ENCODE results near the gene NFKBIE. TPM values are rescaled to one million over a fixed set of nuclear protein-coding genes. Genes with fewer than 3 reads are reported as not detected.

Gene NFKBIE
- total and polyA plus RNA-seq, 9 of the 15 experiments (the other 6 are each of a cell fraction or from before 2014, with no cell fraction given): 2.1 to 16.4 (median 11.7) TPM

DNA sequence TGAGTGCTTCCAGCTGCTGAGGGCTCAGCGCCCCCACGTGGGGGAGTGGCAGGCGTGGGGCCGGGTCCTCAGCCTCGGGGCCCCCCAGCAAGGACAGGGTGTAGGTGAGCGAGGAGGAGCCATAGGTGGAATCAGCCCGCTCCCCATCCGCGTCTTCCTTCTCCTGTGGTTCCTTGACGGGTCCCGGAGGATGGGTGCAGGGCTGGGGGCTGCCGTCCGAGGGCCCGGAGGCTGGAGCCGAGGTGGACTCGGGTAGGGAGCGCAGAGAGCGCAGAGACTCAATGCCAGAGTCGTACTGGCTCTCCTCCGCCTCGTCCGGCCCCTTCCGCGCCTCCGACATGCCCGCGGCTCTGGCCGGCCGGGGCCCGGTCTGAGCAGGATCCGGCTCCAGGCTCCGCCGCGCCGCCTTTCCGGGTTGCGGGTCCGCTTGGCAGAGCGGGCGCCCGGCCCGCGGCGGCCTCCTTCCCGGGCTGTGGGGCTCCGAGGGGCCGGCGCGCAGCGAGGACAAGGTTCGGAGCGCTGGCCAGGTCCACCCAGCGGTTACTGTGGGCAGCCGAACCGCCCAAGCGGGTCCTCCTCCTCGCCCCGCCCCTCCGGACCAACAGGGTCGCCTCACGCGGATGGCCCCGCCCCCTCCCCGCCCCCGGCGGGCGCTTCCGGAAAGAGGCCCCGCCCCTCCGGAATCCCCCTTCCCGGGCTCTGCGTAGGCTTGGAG is at the start of gene NFKBIE (continued):
- 0 out of 4 replicates have a peak, but pooled peaks of 1 of the 2 experiments have one; percentile 42 for TF ChIP-seq TEAD1 (CRISPR knock-in tag; IDR thresholded peaks at IDR 0.05)
- TF ChIP-seq RB1 (IDR thresholded peaks at IDR 0.05; ENCODE audit: low read depth): peak; percentile 82
- peak; percentile 84 for TF ChIP-seq TFAP4 (CRISPR knock-in tag; IDR thresholded peaks at IDR 0.05; ENCODE audit: borderline replicate concordance)
- TF ChIP-seq, protein P1, sequence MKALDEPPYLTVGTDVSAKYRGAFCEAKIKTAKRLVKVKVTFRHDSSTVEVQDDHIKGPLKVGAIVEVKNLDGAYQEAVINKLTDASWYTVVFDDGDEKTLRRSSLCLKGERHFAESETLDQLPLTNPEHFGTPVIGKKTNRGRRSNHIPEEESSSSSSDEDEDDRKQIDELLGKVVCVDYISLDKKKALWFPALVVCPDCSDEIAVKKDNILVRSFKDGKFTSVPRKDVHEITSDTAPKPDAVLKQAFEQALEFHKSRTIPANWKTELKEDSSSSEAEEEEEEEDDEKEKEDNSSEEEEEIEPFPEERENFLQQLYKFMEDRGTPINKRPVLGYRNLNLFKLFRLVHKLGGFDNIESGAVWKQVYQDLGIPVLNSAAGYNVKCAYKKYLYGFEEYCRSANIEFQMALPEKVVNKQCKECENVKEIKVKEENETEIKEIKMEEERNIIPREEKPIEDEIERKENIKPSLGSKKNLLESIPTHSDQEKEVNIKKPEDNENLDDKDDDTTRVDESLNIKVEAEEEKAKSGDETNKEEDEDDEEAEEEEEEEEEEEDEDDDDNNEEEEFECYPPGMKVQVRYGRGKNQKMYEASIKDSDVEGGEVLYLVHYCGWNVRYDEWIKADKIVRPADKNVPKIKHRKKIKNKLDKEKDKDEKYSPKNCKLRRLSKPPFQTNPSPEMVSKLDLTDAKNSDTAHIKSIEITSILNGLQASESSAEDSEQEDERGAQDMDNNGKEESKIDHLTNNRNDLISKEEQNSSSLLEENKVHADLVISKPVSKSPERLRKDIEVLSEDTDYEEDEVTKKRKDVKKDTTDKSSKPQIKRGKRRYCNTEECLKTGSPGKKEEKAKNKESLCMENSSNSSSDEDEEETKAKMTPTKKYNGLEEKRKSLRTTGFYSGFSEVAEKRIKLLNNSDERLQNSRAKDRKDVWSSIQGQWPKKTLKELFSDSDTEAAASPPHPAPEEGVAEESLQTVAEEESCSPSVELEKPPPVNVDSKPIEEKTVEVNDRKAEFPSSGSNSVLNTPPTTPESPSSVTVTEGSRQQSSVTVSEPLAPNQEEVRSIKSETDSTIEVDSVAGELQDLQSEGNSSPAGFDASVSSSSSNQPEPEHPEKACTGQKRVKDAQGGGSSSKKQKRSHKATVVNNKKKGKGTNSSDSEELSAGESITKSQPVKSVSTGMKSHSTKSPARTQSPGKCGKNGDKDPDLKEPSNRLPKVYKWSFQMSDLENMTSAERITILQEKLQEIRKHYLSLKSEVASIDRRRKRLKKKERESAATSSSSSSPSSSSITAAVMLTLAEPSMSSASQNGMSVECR (CRISPR knock-in tag; IDR thresholded peaks at IDR 0.05): peak; percentile 41
- TF ChIP-seq FIP1L1 (IDR thresholded peaks at IDR 0.05; ENCODE audit: low read depth, low read length, poor library complexity, severe bottlenecking): peak; percentile 90
- TF ChIP-seq TARDBP (IDR thresholded peaks at IDR 0.05): no peak
- TF ChIP-seq ZBTB49 (CRISPR knock-in tag; IDR thresholded peaks at IDR 0.05; ENCODE audit: borderline replicate concordance): 0 out of 2 replicates have a peak, but pooled peaks have one; percentile 40
- TF ChIP-seq HMG20B (CRISPR knock-in tag; IDR thresholded peaks at IDR 0.05): no peak
- peak; percentile 12 for TF ChIP-seq JUND (IDR thresholded peaks at IDR 0.05; ENCODE audit: borderline replicate concordance, low read depth, low read length)
- TF ChIP-seq JUND (tag; IDR thresholded peaks at IDR 0.05; ENCODE audit: borderline replicate concordance, low read depth, low read length): no peak
- no peak for TF ChIP-seq MLLT1 (IDR thresholded peaks at IDR 0.05)
